PFSK-1 (cell line): ENCODE data around the gene BCAP31.

Experiments
- FOXP2 ChIP-seq: optimal IDR thresholded peaks from 2 replicates; pipeline ENCODE3; 2011; ENCODE audit warnings: borderline replicate concordance, control low read depth, inconsistent platforms; ENCODE audit not compliant: insufficient read depth; ENCODE audit errors: extremely low read length, extremely low read depth
- POLR2AphosphoS5 ChIP-seq: IDR thresholded peaks from 2 replicates; pipeline ENCODE4 v1.6.1; 2012; ENCODE audit warnings: low read depth, mild to moderate bottlenecking, control low read depth, low read length, moderate library complexity
- REST ChIP-seq, 2 experiments: IDR thresholded peaks; 2 replicates each; pipeline versions ENCODE4 v1.6.1 to v1.8.0; 2011 to 2012; ENCODE audit warnings: low read depth in 2 of 2, low read length in 2 of 2, control low read depth in 1 of 2, inconsistent platforms in 1 of 2, mild to moderate bottlenecking in 1 of 2, moderate library complexity in 1 of 2; ENCODE audit not compliant: insufficient read depth in 1 of 2
- SIN3A ChIP-seq: IDR thresholded peaks from 2 replicates; pipeline ENCODE4 v1.6.1; 2012; ENCODE audit warnings: mild to moderate bottlenecking, low read length, moderate library complexity, borderline replicate concordance; ENCODE audit not compliant: insufficient read depth
- TAF1 ChIP-seq: IDR thresholded peaks from 2 replicates; pipeline ENCODE4 v1.6.1; 2012; ENCODE audit warnings: low read length, control low read depth, borderline replicate concordance; ENCODE audit not compliant: insufficient read depth

The BCAP31 gene

GRCh38 chrX:153688071-153688470 is 36.1 kb downstream of the BCAP31 start:
- TF ChIP-seq SIN3A (no peak), POLR2AphosphoS5 (no peak), FOXP2 (no peak), REST (IDR thresholded peaks at IDR 0.05; ENCODE audit: insufficient read depth in 1 of 2, low read depth in 2 of 2, low read length in 2 of 2) (no peak), TAF1 (no peak)

- TF ChIP-seq FOXP2 (no peak), TAF1 (peak; percentile 33; the same call in 1 of the 2 replicates), POLR2AphosphoS5 (peak; percentile 38; the same call in 1 of the 2 replicates), SIN3A (no peak), REST (IDR thresholded peaks at IDR 0.05; ENCODE audit: insufficient read depth in 1 of 2, low read depth in 2 of 2, low read length in 2 of 2) (no peak)
Measured at GRCh38 chrX:153687121-153688039, 36.8 kb downstream of the BCAP31 start, which contains the start of gene SLC6A8. TSS of gene SLC6A8 (plus strand) at chrX:153687926. CDS start at chrX:153688575, 649 bp downstream.

GRCh38 chrX:153686711-153687110 is 37.5 kb downstream of the BCAP31 start:
- TF ChIP-seq REST (IDR thresholded peaks at IDR 0.05; ENCODE audit: insufficient read depth in 1 of 2, low read depth in 2 of 2, low read length in 2 of 2), result no peak
- no peak for TF ChIP-seq SIN3A
- TF ChIP-seq POLR2AphosphoS5, result no peak
- TF ChIP-seq FOXP2, result no peak
- no peak for TF ChIP-seq TAF1

- TF ChIP-seq SIN3A (no peak), FOXP2 (no peak), POLR2AphosphoS5 (no peak), REST (IDR thresholded peaks at IDR 0.05; ENCODE audit: insufficient read depth in 1 of 2, low read depth in 2 of 2, low read length in 2 of 2) (no peak), TAF1 (no peak)
Measured at GRCh38 chrX:153685751-153686696, 38.2 kb downstream of the BCAP31 start.
